Stimulated activated CD4-positive, alpha-beta T cell treated with anti-CD3 and anti-CD28 coated beads, Interleukin-15, amount 100 ng/mL, for 1 hour (primary cell): Measurements from ENCODE around the gene MAGI2.

Experiments
- DNase-seq, 2 donors: peaks; one replicate each; pipeline ENCODE4 v3.0.0-alpha.2; 2020; ENCODE audit warnings: low read depth in 1 of 2, low spot score in 1 of 2

The MAGI2 gene

DNA sequence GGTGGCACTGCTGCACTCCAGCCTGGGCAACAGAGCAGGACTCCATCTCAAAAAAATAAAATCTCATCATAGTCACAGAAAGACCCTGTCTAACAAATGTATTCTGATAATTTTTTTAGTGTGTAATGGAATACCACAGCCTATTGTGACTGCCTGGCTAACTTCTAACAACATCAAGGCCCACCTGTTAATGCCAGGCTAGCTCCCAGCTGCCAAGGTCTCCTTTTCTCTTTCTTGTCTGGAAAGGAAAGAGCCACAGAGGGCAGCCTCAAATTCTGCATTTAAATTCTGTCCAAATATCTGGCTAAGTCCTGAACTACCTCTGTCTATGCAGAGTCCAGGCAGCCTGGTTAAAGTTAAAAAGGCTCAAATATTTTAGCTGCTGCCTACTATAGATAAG is 700.9 kb downstream of the MAGI2 start:
- no peak for DNase-seq

DNA sequence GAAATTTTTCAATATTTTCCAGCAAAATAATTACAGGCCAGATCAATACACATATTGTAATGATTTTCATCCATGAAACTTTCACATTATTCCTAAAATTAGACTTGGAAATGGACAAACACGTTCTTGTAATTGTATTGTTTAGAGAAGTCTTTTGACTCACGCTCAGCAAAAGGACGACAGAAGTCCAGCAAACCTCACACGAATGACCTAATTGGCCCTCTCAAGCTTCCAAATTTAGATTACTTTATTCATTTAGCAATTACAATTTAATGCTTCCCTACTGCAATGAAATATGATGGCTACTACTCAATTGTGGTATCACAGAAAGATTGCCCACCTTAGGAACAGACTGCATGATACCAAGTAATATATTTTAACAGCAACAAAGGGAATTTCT is 702.2 kb downstream of the MAGI2 start:
- DNase-seq = no peak

DNA sequence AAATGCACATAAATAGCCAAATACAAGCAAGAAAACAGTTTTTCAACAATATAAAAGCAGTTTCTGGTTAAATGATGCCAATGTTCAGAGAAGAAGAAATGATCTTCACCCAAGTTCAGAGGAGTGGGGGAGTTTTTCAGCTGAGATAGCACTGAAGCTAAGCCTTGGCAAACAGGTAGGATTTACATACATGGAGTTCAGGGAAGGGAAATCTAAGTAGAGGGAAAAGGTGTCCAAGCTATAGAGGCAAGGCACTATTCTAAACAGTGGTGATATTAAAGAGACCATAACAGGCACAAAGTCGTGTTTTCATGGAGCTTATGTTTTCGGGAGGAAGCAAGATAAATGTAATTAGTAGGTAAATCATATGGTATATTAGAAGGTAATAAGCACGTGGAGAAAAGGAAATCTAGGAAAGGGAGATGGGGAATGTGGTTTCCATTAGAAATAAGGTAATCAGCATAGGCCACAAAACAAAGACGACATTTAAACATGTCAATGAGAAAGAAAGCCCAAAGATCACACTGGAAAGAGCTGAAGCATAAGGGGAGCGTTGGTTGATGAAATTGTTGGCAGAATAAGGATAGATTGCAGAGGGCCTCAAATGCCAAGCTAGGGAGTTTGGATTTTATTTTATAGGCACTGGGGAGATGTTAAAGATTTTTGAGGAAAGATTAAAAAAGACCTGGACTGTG is 704.3 kb downstream of the MAGI2 start:
- no peak for DNase-seq

DNA sequence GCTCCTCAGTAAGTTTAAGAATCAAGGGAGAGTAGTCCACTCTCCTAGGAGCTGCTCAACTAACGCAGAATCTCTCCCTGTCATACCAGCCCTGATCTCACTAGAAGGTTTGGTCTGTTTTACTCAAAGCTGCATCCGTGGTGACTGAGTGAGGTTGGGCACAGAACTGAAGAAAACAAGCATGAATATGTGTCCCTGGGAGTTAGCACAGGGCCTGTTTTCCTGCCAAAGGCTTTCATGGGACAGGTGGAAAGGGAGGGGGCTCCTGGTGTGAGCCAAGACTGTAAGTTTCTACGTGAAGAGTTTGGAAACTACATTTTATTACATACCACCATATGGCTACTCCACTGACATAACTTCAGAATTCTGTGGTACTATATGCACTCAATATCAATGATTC is 705.9 kb downstream of the MAGI2 start:
- no peak for DNase-seq

DNA sequence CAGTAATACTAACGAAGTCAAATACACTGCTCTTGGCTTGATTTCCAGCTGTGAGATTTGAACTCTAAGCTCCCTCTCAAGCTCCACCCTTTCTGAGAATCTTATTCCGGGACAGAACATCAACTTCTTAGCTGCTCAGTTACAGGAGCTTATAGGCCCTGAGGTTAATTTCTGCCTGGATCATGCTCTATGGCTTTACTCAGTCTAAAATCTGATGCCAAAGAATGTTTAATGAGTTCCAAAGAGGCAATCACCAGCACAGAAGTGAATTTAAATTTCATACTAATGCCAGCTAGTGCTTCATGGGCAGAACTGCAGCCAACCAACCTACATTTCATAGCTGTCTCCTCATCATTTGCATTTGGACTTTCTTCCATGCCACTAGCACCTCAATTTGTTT is 707.2 kb downstream of the MAGI2 start:
- DNase-seq = no peak

DNA sequence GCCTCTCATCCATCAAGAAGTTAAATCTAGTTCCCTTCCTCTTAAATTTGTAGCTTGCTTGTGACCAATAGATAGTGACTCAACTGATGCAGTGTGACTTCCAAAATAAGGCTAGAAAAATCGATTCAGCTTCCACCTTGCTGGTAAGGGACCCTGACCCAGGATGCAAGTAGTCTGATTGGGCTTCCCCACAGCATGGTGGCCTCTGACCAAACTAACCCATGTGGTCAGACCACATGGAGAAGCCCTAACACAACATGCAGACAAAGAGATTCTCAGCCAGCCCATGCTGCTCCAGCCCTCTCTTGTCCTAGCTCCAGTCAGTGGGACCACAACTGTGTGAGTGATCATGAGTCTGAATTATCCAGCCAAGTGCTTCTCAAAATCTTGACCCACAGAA is 710.8 kb downstream of the MAGI2 start:
- DNase-seq = no peak

DNA sequence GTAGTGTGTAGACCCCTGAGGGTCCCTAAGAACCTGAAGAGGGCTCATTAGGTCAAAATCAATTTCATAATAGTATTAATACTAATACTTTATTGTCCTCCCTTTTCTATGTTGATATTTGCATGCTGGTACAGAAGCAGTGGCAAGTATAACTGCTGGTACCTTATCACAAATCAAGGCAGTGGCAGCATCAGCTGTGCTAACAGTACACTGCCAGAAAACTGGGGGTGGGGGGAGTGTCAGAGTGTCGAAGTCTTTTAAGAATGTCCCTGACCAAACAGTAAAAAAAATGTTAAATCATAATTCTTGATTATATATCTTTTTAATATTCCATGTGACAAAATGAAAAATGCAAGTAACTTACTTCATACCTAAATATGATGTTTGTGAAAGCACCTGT is 716.9 kb downstream of the MAGI2 start:
- no peak for DNase-seq

DNA sequence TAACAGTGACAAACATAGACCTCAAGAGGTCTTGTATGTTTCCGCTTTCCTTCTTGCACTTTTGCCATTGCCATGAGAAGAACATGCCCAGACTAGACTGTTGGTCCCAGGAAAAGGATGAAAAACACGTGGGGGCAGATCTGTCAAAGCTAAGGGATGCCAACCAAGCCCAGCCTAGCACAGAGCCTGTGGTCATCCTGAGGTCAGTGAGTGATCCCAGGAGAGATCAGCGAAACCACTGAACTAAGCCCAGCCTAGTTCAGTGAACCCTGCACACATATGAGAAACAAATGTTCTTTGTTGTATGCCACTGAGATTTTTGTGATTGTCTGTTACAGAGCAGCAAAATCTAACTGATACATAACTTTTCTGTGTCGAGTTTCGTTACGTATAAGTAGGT is 718.8 kb downstream of the MAGI2 start:
- DNase-seq = no peak

DNA sequence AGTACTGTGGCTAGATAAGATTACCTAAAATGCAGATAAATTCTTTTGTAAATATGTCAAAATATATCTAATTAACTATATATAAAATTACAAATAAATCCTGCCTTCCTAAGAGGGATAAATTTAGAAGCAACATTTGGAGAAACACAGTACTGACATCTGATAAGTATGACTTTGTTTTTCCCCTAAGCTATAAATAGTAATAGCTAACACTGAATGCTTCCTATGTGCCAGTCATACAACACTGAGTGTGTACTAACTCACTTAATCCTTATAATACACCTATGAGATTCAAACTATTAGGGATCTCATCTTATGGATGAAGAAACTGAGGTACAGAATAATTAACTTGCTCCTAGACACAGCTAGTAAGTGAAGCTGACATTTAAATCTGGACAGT is 733.4 kb downstream of the MAGI2 start:
- DNase-seq = no peak

DNA sequence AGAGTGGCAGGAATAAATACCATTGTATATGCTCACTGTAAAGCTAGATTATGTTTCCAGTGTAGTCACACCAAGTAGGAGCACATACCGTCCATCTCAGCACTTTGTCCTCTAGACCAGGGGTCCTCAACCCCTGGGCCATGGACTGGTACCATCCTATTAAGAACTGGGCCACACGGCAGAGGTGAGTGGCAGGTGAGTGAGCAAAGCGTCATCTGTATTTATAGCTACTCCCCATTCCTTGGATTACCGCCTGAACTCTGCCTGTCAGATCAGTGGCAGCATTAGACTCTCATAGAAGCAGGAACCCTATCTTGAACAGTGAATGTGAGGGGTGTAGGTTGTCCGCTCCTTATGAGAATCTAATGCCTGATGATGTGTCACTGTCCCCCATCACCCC is 735.3 kb downstream of the MAGI2 start:
- no peak for DNase-seq

DNA sequence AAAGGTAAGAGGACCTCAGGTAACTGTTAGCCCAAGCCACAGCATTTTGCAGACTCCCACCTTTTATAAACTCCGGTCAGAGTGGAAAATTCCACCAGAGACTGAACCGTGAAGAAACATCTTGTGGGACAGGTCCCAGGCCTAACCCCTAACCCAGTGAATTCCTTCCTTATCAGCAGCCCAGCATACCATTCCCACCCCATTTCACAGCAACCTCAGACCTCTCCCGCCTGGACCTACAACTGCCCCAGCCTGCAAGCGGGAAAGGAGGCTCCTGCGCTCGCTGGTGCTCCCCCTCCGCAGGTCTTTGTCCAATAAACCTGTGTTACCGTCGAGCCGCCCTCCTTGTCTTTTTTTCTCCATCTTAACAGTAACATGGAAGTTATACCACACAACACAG is 736.6 kb downstream of the MAGI2 start:
- no peak for DNase-seq

DNA sequence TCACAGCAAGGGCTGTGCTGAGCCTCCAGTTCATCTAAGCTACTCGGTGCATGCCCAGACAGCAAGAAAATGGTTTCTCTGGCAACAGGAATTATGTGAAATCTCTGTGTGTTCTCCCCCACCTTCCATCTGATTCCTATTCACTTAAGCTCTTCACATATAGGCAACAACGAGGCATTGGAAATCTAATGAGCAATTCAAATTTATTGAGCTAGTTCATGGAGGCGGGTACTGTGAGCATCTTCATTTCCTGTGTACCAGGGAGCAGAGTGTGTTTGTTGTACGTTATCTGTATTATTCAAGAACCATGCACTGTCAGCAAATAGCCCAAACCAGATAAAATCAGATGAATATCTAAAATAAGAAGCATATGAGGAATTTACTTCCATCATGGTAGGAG is 739.1 kb downstream of the MAGI2 start:
- DNase-seq = no peak

DNA sequence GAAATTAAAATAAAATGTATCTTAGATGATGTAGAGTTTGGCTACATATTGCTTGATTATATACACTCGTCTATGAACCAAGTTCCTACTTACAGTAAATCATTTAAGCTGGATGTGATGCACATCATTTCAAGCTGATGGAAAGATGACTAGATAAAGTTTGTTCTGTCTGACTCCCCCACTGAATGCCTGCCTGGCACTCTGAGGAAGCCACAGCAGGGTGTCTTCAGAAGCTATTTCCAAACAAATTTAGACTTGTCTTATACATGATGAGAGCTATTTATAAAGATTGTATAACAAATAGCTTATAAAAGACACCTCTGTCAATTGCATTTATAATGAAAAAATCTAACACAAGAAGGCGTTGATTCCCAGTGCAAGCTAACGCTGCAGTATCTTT is 741.4 kb downstream of the MAGI2 start:
- DNase-seq = no peak

DNA sequence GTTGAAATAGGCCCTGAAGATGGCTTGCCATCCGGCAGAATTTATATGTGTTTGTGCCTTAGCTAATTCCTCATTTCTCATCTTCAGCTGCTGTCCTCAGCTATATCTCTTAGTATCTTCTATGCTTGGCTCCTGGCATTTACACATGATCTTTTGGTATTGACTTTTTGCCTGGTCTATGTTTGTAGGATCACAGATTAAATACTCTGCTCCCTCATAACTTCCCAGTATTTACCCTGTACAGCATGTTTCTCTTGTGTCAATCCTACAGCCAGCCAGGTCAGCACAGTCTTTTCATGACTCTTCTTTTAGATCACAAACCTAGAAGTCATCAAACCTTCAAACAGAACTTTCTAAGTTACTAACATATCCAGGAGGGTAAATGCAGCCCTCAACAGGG is 743.8 kb downstream of the MAGI2 start:
- no peak for DNase-seq

DNA sequence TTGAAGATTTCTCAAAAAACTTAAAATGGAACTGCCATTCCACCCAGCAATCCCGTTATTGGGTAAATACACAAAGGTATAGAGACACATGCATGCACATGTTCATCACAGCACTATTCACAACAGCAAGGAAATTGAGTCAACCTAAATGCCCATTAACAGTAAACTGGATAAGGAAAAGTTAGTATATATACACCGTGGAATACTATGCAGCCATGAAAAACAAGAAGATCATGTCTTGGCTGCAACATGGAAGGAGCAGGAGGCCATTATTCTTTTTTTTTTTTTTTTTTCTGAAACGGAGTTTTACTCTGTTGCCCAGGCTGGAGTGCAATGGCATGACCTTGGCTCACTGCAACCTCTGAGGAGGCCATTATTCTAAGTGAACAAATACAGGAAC is 749.0 kb downstream of the MAGI2 start:
- no peak for DNase-seq

DNA sequence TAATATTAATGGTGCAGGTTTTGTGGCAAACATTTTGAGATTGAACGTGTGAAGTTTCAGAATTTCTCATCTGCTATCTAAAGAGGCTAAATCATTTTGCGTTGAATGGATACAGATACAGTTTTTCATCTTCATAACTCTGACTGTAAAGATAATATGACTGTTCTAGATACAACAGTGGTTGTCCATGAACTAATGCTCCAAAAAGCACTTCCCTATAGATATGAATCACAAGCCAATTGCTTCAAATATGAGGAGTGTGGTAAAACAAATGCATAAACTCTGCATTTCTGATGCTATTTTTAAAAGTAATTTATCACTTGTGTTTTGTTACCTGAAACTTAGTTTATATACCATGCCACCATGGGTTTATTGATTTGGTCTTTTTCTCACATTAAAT is 750.1 kb downstream of the MAGI2 start:
- DNase-seq = no peak

DNA sequence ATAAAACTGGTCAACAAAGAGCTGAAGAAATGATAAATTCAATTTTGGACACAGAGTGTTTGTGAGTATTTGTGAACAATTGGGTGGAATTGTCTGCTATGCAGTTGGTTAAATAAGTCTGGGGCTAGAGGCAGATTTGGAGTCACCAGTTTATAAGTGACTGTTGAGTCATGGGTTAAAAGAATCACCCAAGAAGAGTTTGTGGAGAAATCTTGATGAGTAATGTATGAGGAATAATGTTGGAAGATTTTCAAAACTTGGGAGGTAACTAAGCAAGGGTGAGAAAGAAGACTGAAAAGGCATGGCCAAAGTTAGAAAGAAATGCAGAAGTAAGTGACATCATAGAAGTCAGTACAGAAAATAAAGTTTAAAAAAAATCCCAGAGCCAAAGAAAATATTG is 750.7 kb downstream of the MAGI2 start:
- DNase-seq = no peak

DNA sequence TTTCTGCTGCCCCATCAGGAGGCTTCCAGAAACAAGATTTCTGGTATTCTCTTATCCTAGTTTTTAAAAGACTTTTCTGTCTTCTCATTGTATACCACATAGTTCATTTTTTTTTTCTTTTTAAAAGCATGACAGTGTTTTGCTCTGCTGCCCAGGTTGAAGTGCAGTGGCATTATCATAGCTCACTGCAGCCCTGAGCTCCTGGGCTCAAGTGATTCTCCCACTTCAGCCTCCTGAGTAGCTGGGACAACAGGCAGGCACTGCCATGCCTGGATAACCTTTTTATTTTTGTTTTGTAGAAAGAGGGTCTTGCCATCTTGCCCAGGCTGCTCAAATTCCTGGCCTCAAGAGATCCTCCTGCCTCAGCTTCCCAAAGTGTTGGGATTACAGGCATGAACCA is 757.6 kb downstream of the MAGI2 start:
- DNase-seq = no peak

DNA sequence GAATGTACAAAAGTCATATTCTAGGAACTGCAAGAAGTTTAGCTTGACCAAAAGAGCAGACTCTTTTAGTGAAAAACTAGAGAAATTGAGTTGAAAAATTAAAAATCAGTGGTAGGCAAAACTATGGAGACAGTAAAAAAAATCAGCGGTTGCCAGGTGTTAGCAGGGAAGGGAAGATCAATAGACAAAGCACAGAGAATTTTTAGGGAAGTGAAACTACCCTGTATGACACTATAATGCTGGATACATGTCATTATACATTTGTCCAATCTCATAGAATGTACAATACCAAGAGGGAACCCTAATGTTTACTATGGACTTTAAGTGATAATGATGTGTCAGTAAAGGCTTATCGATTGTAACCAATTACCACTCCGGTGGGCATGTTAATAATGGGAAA is 761.9 kb downstream of the MAGI2 start:
- DNase-seq = no peak

DNA sequence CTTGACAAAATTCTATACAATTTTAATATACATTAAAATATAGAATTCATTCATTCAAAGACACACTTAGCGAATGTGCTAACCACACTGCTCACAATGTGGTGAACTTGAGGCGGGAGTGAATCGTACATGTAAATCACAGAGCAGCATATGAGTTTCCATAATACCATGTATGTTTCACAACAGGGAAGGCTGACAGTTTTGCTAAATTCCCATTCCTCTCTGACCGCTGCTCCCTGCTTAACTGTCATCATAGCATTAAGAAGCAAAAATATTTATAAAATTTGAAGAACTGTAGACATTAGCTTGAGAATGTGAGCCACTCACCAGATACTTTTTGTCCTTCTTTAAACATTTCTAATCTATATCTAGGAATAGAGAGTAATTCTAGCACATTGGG is 763.3 kb downstream of the MAGI2 start:
- no peak for DNase-seq

DNA sequence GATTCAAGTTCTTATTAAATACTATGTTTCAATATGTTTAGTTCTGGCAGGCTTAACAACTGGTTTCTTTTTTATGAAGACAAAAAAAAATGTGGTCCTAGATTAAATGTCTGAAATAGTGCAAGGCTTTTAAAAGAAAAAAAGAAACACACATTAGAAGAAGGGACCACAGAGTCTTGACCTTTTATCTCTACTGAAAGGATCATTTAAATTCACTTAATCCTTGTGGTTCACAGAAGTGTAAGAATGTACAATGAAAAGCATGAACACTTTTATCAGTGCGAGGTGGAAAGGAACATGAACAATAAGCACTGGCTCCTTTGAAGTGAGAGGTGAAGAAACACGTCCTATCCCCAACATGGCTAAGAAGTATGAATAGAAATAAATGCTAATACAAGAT is 765.1 kb downstream of the MAGI2 start:
- no peak for DNase-seq

DNA sequence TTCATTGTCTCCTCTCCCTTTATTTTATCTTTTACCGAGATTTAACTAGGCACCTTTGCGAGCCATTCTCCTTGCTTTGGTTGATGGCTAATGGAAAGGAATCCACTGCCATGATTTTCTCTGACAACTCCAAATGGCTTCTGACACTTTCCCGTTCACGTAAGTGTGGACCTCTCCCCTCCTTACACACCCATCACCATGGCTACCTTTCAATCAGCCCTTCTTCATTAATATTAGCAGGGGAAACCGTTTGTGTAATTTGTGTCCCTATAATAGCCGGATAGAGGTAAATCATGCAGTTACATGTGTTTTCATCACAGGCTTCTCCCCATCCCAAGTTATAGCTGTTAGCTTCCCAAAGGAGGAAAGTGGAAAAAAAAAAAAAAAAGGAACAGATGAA is 767.3 kb downstream of the MAGI2 start:
- DNase-seq = no peak

DNA sequence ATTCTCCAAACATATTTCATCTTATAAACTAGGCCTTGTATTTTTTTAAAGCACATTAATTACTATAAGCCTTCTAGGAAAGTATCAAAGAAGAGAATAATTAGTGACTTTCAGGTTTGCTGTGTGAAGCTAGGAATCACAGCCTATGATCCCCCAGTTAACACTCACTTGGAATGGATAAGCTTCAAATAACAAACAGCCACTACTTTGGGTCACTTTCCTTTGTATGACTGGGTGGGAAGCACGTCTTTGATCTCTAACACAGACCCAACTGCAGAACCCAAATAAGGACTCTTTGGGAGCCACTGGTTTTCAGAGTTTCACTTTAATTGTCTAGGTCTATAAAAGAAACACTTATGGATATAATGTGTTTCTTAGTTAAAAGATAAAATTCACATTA is 769.3 kb downstream of the MAGI2 start:
- DNase-seq = no peak

DNA sequence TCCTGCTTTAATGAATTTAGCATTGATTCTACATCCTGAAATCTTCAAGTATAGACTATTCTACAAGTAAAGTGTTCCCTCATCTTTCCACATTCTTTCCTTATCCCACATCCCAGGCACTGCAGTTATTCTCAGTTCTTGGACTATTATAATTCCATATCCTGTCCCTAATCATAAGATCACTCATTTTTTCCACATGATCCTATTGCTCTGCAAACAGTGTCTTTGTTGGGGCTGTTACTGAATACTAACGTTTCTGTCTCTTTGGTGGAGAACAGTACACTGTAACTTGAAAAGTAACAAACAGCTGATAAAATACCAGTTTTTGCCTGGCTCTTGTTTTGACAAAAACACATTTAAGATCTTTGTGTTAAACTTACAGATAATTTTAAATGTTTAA is 769.9 kb downstream of the MAGI2 start:
- no peak for DNase-seq
